H1 (cell line): ENCODE measurements around the gene SMAD7.

Experiments used
- CEBPB ChIP-seq: IDR thresholded peaks from 2 replicates; pipeline ENCODE4 v1.6.1; 2012; ENCODE audit warnings: low read depth, low read length
- EP300 ChIP-seq, 2 experiments: IDR thresholded peaks; 1 replicate in 1 of 2; 2 replicates in 1 of 2; pipeline ENCODE4 v1.6.1; 2011 to 2012; ENCODE audit warnings: low read depth in 2 of 2, low read length in 2 of 2, mild to moderate bottlenecking in 2 of 2, borderline replicate concordance in 1 of 2, inconsistent platforms in 1 of 2, moderate library complexity in 1 of 2
- KDM5A ChIP-seq: fragments of 200-600 bp; IDR thresholded peaks from 2 replicates; pipeline ENCODE4 v1.7.1; 2012; ENCODE audit warnings: mild to moderate bottlenecking, low read length, inconsistent platforms, mixed read lengths
- SP2 ChIP-seq: IDR thresholded peaks from 2 replicates; pipeline ENCODE4 v1.6.1; 2012; ENCODE audit warnings: mild to moderate bottlenecking, low read length, inconsistent platforms
- TF ChIP-seq, protein P1 (sequence below), 3 experiments: IDR thresholded peaks; 1 replicate in 2 of 3; 2 replicates in 1 of 3; pipeline versions ENCODE4 v1.5.1 to v1.6.1; 2011; ENCODE audit warnings: low read length in 3 of 3, mild to moderate bottlenecking in 3 of 3, inconsistent platforms in 2 of 3, low read depth in 1 of 3, moderate library complexity in 1 of 3; ENCODE audit not compliant: insufficient read depth in 1 of 3; ENCODE audit errors: control extremely low read depth in 1 of 3

DNA sequence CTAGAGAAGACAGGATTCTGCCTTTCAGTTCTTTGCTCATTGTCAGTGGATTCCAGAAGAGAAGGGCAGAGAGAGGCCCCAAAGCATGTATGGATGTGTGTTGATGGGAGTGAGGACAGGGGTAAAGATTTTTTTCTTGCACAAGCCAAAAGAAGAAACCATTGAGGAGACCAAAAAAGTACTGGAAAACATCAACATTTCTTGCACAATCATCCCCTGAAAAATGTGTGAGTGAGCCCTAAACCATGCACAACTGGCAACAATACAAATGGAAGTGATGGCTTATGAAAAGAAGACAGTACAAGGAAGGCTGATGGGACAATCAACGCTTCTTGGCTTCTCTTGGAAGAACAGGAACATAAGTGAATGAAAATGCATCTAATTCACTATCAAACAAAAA, 5.6 kb upstream of the SMAD7 start:
- TF ChIP-seq, protein P1, sequence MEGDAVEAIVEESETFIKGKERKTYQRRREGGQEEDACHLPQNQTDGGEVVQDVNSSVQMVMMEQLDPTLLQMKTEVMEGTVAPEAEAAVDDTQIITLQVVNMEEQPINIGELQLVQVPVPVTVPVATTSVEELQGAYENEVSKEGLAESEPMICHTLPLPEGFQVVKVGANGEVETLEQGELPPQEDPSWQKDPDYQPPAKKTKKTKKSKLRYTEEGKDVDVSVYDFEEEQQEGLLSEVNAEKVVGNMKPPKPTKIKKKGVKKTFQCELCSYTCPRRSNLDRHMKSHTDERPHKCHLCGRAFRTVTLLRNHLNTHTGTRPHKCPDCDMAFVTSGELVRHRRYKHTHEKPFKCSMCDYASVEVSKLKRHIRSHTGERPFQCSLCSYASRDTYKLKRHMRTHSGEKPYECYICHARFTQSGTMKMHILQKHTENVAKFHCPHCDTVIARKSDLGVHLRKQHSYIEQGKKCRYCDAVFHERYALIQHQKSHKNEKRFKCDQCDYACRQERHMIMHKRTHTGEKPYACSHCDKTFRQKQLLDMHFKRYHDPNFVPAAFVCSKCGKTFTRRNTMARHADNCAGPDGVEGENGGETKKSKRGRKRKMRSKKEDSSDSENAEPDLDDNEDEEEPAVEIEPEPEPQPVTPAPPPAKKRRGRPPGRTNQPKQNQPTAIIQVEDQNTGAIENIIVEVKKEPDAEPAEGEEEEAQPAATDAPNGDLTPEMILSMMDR (IDR thresholded peaks at IDR 0.05; ENCODE audit: control extremely low read depth in 1 of 3, insufficient read depth in 1 of 3, low read depth in 1 of 3, low read length in 3 of 3) = no peak
- no peak for TF ChIP-seq KDM5A
- no peak for TF ChIP-seq CEBPB
- TF ChIP-seq SP2 = no peak
- TF ChIP-seq EP300 (IDR thresholded peaks at IDR 0.05; ENCODE audit: borderline replicate concordance in 1 of 2, low read depth in 2 of 2, low read length in 2 of 2) = no peak
